HL-60 (cell line): ENCODE measurements around the gene MCM3AP.

ENCODE experiments used
- GABPA ChIP-seq: IDR thresholded peaks from 2 replicates; pipeline ENCODE4 v1.6.1; 2012; ENCODE audit warnings: low read depth
- TF ChIP-seq, protein P1 (sequence below): IDR thresholded peaks from 2 replicates; pipeline ENCODE4 v1.6.1; 2012; ENCODE audit warnings: low read depth; ENCODE audit not compliant: insufficient replicate concordance

DNA sequence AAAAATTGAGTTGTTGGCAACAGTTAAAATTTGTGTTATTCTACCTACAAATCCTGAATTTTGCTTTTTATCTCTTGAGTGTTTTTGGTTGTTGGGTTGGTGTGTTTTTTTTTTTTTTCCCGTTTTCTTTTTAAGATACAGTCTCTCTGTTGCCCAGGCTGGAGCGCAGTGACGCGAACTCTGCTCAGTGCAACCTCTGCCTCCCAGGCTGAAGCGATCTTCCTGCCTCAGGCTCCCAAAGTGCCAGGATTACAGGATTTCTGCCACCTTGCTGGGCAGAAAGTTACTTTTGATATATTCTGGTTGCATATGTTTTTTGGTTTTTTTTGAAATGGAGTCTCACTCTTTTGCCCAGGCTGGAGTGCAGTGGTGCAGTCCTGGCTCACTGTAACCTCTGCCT lies 42.7 kb upstream of the MCM3AP start:
- TF ChIP-seq GABPA, result no peak
- TF ChIP-seq, protein P1, sequence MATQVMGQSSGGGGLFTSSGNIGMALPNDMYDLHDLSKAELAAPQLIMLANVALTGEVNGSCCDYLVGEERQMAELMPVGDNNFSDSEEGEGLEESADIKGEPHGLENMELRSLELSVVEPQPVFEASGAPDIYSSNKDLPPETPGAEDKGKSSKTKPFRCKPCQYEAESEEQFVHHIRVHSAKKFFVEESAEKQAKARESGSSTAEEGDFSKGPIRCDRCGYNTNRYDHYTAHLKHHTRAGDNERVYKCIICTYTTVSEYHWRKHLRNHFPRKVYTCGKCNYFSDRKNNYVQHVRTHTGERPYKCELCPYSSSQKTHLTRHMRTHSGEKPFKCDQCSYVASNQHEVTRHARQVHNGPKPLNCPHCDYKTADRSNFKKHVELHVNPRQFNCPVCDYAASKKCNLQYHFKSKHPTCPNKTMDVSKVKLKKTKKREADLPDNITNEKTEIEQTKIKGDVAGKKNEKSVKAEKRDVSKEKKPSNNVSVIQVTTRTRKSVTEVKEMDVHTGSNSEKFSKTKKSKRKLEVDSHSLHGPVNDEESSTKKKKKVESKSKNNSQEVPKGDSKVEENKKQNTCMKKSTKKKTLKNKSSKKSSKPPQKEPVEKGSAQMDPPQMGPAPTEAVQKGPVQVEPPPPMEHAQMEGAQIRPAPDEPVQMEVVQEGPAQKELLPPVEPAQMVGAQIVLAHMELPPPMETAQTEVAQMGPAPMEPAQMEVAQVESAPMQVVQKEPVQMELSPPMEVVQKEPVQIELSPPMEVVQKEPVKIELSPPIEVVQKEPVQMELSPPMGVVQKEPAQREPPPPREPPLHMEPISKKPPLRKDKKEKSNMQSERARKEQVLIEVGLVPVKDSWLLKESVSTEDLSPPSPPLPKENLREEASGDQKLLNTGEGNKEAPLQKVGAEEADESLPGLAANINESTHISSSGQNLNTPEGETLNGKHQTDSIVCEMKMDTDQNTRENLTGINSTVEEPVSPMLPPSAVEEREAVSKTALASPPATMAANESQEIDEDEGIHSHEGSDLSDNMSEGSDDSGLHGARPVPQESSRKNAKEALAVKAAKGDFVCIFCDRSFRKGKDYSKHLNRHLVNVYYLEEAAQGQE, result no peak
